NK-92 (cell line): ENCODE measurements around the gene ANKRD11.
"Not testable (repeated sequence)": the region's sequence is repeated elsewhere in the genome, so short reads cannot be mapped to it uniquely, and the experiment has no call there.

Experiments used
- DNase-seq: peaks from one replicate; lab custom pipeline; 2025; ENCODE audit not compliant: unreplicated experiment; lab: John Stamatoyannopoulos, UW

ANKRD11 gene

DNA sequence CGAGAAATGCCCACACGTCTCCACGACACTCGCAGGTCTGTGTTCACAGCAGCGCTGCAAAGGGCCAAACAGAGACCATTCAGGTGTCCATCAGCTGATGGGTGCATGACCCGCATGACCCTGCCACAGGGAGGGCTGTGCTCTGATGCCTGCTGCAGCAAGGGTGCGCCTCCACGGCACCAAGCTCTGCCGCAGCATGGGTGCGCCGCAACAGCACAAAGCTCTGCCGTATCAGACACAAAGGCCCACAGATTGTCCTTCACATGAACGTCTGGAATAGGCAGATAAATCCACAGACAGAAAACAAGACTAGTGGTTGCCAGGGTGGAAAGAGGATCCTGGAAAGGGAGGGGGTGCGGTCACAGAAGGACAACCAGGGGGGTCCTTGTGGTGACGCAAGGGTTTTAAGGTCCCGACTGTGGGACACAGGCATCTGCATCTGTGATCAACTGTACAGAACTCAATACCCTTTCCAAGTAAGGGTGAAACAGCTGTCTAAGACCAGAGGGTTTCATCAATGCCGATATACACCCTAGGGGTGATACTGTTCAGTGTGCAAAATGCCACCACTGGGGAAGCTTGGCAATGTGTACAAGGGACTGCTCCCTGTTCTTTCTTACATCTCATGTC is 121.0 kb downstream of the ANKRD11 start:
- DNase-seq = no peak

DNA sequence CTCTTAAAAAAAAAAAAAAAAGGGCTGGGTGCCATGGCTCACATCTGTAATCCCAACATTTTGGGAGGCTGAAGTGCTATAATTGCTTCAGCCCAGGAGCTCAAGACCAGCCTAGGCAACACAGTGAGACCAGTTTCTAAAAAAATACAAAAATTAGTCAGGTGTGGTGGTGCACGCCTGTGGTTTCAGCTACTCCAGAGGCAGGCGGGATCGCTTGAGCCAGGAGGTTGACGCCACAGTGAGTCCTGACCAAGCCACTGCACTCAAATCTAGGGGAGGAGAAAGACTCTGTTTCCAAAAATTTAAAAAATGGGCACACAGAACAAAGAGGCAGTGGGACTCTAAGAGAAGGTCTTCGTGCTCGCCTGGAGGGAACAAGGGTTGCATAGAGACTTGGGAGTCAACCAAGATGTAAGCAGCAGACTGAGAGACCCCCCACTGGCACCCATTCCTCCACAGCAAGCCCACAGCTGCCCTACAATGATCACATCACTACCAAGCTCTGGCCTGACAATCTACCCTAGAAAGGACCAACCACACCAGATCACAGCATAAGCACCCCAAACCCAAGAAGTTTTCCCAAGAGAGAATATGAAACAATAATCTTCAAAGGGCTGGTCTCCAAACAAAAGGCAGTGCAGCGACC is 121.6 kb downstream of the ANKRD11 start:
- no peak for DNase-seq

DNA sequence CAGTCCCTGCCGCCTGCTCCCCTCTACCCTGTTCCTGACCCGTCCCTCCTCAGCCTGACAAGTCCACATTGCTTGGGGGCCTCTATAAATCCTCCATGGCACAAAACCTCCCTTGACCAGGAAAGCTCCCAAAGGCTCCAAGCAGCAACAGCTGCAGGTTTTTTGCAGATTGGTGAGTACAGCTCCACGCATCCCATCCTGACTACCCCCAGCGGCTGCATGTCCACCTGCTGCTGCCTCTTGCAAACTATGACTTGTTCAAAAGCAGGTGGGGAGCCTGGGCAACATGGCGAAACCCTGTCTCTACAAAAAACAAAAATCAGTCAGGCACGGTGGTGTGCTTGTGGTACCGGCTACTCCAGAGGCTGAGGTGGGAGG is 122.8 kb downstream of the ANKRD11 start:
- no peak for DNase-seq

GRCh38 chr16:89366561-89367537 is 123.5 kb downstream of the ANKRD11 start:
- no peak for DNase-seq

- no peak for DNase-seq
These were observed 124.4 kb downstream of the ANKRD11 start for GRCh38 chr16:89365996-89366395.

DNA sequence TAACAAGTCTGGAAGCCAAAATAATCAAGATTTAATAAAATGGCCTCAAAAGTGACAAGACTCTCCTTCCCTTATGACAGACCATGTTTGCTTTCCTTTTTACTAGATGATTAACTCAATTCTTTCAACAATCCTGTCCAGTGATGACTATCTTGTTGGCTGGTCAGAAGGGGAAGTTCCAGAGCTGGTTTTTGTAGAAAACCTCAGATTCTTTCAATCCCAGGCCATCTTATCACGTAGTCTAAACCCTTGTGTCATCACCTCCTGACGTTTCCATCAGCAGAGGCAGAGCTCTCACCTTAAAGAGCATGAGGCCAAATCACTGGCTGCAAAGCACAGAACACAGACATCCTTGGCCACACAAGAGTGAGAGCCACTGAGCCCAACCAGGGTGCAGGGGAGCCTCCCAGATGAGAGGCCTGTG is 125.3 kb downstream of the ANKRD11 start:
- no peak for DNase-seq

DNA sequence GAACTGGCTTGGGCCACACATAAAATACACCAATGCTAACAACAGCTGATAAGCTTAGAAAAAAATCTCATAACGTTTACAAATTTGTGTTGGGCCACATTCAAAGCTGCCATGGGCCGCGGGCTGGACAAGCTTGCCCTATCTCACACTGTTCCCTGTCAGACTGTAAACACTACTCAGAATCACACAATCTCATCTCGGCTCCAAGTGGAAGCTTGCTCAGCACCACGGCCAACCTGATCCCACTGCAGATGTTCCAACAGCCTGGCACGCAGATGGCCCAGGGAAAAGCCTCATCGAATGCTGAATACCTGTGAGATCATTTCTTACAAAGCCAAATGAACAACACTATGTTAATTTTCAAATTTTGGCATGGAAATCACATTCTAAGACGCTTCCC is 125.8 kb downstream of the ANKRD11 start:
- no peak for DNase-seq

- no peak for DNase-seq
These were observed 126.6 kb downstream of the ANKRD11 start for GRCh38 chr16:89363621-89364393.

GRCh38 chr16:89362540-89363223 is 127.7 kb downstream of the ANKRD11 start:
- DNase-seq = not testable (repeated sequence)

- no peak for DNase-seq
These were observed 128.4 kb downstream of the ANKRD11 start for GRCh38 chr16:89361751-89362539.

DNA sequence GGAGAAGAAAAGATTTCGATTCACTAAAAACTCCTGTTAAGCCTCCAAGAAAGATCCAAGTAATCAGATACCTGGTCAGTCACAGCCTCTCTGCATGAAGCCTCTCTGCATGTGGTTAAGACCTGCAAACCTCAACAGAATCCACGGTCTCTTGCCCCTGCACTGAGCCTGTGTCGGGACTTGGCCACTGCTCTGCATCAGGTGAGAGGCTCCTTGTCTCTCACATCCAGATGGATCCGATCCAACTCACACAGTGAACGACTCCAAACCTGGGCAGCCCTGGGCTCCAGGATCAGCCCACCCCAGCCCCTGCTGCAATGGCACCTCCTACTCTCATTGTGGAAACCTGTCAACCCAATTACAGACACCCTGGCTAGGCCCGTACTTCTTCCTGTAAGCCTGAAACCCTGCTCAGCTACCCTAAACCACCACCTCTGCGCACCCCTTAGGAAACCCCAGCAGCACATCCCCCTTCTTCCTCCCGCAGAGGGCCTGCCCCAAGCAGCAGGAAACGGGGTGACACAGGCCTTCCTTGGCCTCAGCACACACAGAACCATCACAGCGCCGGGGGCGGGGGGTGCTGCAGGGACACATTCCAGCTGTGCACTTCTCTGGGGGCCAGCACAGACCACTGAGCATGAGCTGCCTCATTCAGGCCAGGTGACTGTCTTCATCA is 129.5 kb downstream of the ANKRD11 start:
- DNase-seq = no peak

- DNase-seq = no peak
These were observed 130.9 kb downstream of the ANKRD11 start for GRCh38 chr16:89359264-89360147.

DNA sequence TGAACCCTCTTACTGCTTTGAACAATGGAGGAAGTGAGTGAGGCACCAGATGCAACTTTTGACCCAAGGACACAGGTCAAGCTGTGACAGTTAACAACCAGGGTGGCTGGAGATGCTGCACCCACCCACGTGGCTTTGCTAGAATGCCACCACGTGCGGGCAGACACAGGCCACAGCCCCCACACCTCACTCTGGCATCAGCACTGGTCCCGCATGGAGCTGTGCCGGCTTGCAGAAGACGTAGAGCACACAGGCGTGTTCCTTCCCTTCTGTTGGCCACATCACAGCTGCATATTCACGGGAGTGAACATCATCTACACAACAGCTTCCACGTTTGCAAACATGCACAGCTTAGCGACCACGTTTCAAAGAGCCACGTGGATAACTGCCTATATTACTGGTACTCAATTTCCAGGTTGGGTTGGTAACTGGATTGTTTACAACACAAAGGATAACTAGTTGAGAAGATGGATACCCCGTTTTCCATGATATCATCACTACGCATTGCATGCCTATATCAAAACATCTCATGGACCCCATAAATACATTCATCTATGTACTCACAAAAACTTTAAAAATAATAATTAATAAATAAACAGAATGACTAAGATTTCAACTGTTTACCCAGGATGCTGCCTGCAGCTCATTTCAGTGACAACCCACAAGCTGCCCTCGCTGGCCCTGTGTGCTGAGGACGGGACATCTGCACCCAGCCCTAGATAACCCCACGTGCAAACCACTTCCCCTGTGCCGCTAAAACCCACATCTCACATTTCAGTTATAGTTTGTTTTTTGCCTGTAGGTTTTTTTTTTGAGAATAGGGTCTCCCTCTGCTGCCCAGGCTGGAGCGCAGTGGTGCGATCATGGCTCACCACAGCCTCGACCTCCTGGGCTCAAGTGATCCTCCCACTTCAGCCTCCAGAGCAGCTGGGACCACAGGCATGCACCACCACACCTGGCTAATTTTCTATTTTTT is 132.0 kb downstream of the ANKRD11 start:
- no peak for DNase-seq

DNA sequence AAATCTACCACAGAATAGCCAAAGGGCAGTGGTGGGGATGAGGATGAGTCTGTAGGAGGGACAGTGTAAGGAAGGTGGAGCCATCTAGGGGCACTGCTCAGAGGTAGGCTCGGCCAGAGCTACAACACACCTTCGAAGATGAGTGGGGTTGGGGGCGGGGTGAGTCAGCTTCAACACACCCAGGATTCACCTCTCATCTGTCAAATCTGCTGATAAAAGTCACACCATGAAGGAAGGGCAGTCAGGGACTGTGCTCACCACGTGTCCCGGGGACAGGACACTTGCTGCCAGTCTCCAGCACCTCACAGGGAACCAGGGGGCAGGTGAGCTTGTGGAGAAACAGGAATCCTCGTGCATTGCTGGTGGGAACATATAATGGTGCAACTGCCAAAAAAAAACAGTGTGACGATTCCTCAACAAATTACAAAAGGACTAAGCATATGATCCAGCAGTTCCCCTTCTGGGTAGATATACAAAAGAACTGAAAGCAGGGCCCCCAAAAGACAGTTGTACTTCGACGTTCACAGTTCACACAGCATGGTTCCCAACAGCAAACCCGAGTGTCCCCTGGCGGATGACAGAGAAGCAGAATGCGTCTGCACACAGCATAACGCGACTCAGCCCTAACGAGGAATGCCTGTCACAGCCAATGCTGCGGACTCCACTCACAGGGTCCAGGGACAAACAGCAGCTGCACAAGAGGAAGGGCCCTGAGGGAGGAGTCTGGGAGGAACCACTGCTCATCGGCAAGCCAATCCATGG is 133.1 kb downstream of the ANKRD11 start:
- no peak for DNase-seq

GRCh38 chr16:89355686-89356085 is 134.7 kb downstream of the ANKRD11 start:
- no peak for DNase-seq

- DNase-seq = no peak
These were observed 135.4 kb downstream of the ANKRD11 start for GRCh38 chr16:89355007-89355406.
